H9 (cell line): ENCODE results near the gene SOX15. TPM values are rescaled to one million over a fixed set of nuclear protein-coding genes. Genes with fewer than 3 reads are reported as not detected.
A peak's percentile ranks its signal among the peaks of the same experiment; 100 is the strongest.

Source experiments
- DNase-seq: peaks from one replicate; pipeline ENCODE4 v3.0.0-alpha.2; 2017
- H2AFZ ChIP-seq: one replicate; pipeline ENCODE4 v1.6.1; 2013; ENCODE audit warnings: mild to moderate bottlenecking, low read length, control low read depth, moderate library complexity
- H2AK5ac ChIP-seq: 2 replicates; pipeline ENCODE4 v1.6.1; 2013; ENCODE audit warnings: low read length, control low read depth, mixed read lengths; ENCODE audit not compliant: insufficient read length
- H2BK120ac ChIP-seq: one replicate; pipeline ENCODE4 v1.6.1; 2013; ENCODE audit warnings: low read depth, mild to moderate bottlenecking, low read length, control low read depth, inconsistent platforms; ENCODE audit not compliant: poor library complexity, severe bottlenecking
- H2BK12ac ChIP-seq: 2 replicates; pipeline ENCODE4 v1.6.1; 2013; ENCODE audit warnings: low read length, control low read depth, mixed read lengths, low read depth; ENCODE audit not compliant: insufficient read length
- H2BK15ac ChIP-seq: 2 replicates; pipeline ENCODE4 v1.6.1; 2013; ENCODE audit warnings: low read depth, low read length, control low read depth
- H2BK20ac ChIP-seq: one replicate; pipeline ENCODE4 v1.6.1; 2013; ENCODE audit warnings: low read depth, mild to moderate bottlenecking, low read length, control low read depth, inconsistent platforms; ENCODE audit not compliant: poor library complexity, severe bottlenecking
- H2BK5ac ChIP-seq: 2 replicates; pipeline ENCODE4 v1.6.1; 2013; ENCODE audit warnings: low read length, control low read depth, mixed read lengths; ENCODE audit not compliant: insufficient read length
- H3K14ac ChIP-seq: 2 replicates; pipeline ENCODE4 v1.6.1; 2013; ENCODE audit warnings: low read length, control low read depth; ENCODE audit not compliant: insufficient read depth
- H3K18ac ChIP-seq: 2 replicates; pipeline ENCODE4 v1.6.1; 2013; ENCODE audit warnings: low read depth, mild to moderate bottlenecking, mixed read lengths, low read length, control low read depth; ENCODE audit not compliant: insufficient read length
- H3K23ac ChIP-seq: 2 replicates; pipeline ENCODE4 v1.6.1; 2013; ENCODE audit warnings: low read length, control low read depth, mixed read lengths, low read depth; ENCODE audit not compliant: insufficient read length
- H3K23me2 ChIP-seq: 2 replicates; pipeline ENCODE4 v1.6.1; 2013; ENCODE audit warnings: low read depth, mild to moderate bottlenecking, mixed read lengths, low read length, control low read depth; ENCODE audit not compliant: insufficient read length, poor library complexity, severe bottlenecking
- H3K27ac ChIP-seq: 2 replicates; pipeline ENCODE4 v1.5.1; 2013; ENCODE audit warnings: low read length, control low read depth, mixed read lengths, low read depth; ENCODE audit not compliant: insufficient read length
- H3K27me3 ChIP-seq: 2 replicates; pipeline ENCODE4 v1.6.1; 2013; ENCODE audit warnings: low read length, control low read depth, inconsistent platforms; ENCODE audit not compliant: insufficient read depth
- H3K4ac ChIP-seq: 2 replicates; pipeline ENCODE4 v1.6.1; 2013; ENCODE audit warnings: low read depth, mild to moderate bottlenecking, control low read depth, inconsistent platforms, low read length, moderate library complexity
- H3K4me1 ChIP-seq: 2 replicates; pipeline ENCODE4 v1.6.1; 2013; ENCODE audit warnings: low read length, control low read depth, inconsistent platforms; ENCODE audit not compliant: insufficient read depth
- H3K4me2 ChIP-seq: 2 replicates; pipeline ENCODE4 v1.6.1; 2013; ENCODE audit warnings: low read length, control low read depth, mixed read lengths; ENCODE audit not compliant: insufficient read length, insufficient read depth
- H3K56ac ChIP-seq: 2 replicates; pipeline ENCODE4 v1.6.1; 2013; ENCODE audit warnings: low read depth, mild to moderate bottlenecking, mixed read lengths, low read length, control low read depth; ENCODE audit not compliant: insufficient read length
- H3K79me1 ChIP-seq: 2 replicates; pipeline ENCODE4 v1.6.1; 2013; ENCODE audit warnings: low read depth, mild to moderate bottlenecking, moderate library complexity, low read length, control low read depth, inconsistent platforms; ENCODE audit not compliant: insufficient read depth, poor library complexity, severe bottlenecking
- H3K79me2 ChIP-seq: 2 replicates; pipeline ENCODE4 v1.6.1; 2013; ENCODE audit warnings: low read length, control low read depth, inconsistent platforms; ENCODE audit not compliant: insufficient read depth
- H3K9ac ChIP-seq: 2 replicates; pipeline ENCODE4 v1.6.1; 2013; ENCODE audit warnings: low read length, control low read depth, mixed read lengths; ENCODE audit not compliant: insufficient read length; ENCODE audit errors: extremely low read depth
- H3K9me3 ChIP-seq: one replicate; pipeline ENCODE4 v1.6.1; 2013; ENCODE audit warnings: low read depth, low read length, inconsistent platforms; ENCODE audit not compliant: control insufficient read depth
- H3T11ph ChIP-seq: one replicate; pipeline ENCODE4 v1.6.1; 2013; ENCODE audit warnings: mild to moderate bottlenecking, low read length, control low read depth, inconsistent platforms
- H4K20me1 ChIP-seq: one replicate; pipeline ENCODE4 v1.6.1; 2013; ENCODE audit not compliant: control insufficient read depth, insufficient read length, insufficient read depth
- H4K5ac ChIP-seq: 2 replicates; pipeline ENCODE4 v1.6.1; 2013; ENCODE audit warnings: low read depth, mild to moderate bottlenecking, mixed read lengths, low read length, control low read depth; ENCODE audit not compliant: insufficient read length
- H4K8ac ChIP-seq: replicated peaks from 2 replicates; pipeline ENCODE4 v1.6.1; 2013; ENCODE audit warnings: low read length, control low read depth, mixed read lengths, low read depth; ENCODE audit not compliant: insufficient read length
- H4K91ac ChIP-seq: 2 replicates; pipeline ENCODE4 v1.6.1; 2013; ENCODE audit warnings: low read depth, mild to moderate bottlenecking, moderate library complexity, mixed read lengths, low read length, control low read depth; ENCODE audit not compliant: insufficient read length
- H3K27ac Mint-ChIP-seq, 3 experiments: 2 replicates in 2 of 3; 3 replicates in 1 of 3; pipeline ENCODE4 v1.8.0; 2020 to 2021; ENCODE audit warnings: mixed read lengths in 3 of 3, mild to moderate bottlenecking in 1 of 3, moderate library complexity in 1 of 3
- H3K27me3 Mint-ChIP-seq: 2 replicates; pipeline ENCODE4 v1.8.0; 2021; ENCODE audit warnings: low read depth, mild to moderate bottlenecking, moderate library complexity, mixed read lengths
- H3K36me3 Mint-ChIP-seq, 3 experiments: 2 replicates in 2 of 3; 3 replicates in 1 of 3; pipeline ENCODE4 v1.8.0; 2020 to 2021; ENCODE audit warnings: low read depth in 3 of 3, mixed read lengths in 3 of 3; ENCODE audit not compliant: insufficient read depth in 1 of 3
- H3K4me1 Mint-ChIP-seq, 2 experiments: 2 replicates each; pipeline ENCODE4 v1.8.0; 2020; ENCODE audit warnings: mixed read lengths in 2 of 2
- H3K4me3 Mint-ChIP-seq, 2 experiments: 2 replicates in 1 of 2; 3 replicates in 1 of 2; pipeline ENCODE4 v1.8.0; 2020 to 2021; ENCODE audit warnings: mild to moderate bottlenecking in 2 of 2, mixed read lengths in 2 of 2, moderate library complexity in 1 of 2
- H3K9me3 Mint-ChIP-seq, 2 experiments: 2 replicates in 1 of 2; 3 replicates in 1 of 2; pipeline ENCODE4 v1.8.0; 2020; ENCODE audit warnings: mild to moderate bottlenecking in 2 of 2, mixed read lengths in 2 of 2, moderate library complexity in 1 of 2
- CTCF ChIP-seq: fragments of 200-600 bp; sonication (generic); conservative IDR thresholded peaks from 3 replicates; pipeline ENCODE4 v1.8.0; 2021; ENCODE audit warnings: antibody characterized with exemption, mild to moderate bottlenecking
- WGBS: extraction: QIAGEN DNeasy Blood & Tissue Kit; methylation state at CpG from one replicate; pipeline ENCODE4 v1.1.7; 2013; ENCODE audit warnings: missing lambda C conversion rate, low lambda C conversion rate, mixed read lengths; ENCODE audit not compliant: insufficient read length; ENCODE audit errors: extremely low coverage; 5-methylcytosine and 5-hydroxymethylcytosine counted together
- total RNA-seq: library from RNA; stranded (reverse); gene quantifications from 2 replicates; pipeline ENCODE4 v1.2.1, GENCODE V29; 2021

SOX15 gene
- total RNA-seq, 1 experiment from 2014 or later = 7.7 TPM

DNA sequence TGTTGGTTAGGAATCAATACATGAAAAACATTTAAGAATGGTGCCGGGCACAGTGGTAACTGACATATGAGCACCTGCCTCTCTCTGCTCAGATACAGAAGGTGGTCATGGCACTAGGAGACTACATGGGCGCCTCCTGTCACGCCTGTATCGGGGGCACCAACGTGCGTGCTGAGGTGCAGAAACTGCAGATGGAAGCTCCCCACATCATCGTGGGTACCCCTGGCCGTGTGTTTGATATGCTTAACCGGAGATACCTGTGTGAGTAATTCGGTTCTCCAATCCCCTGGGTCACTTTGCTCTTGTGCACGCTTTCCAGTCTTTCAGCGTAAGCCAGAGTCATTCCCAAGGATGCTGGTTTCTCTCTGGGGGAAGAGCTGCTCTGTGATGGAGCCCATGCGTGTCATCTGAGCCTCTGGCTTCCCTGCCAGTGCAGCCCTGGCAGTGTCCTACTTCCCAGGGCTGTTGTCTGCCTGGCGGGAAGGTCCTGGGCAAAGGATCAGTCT, 13.4 kb downstream of the SOX15 start:
- no peak overlapping the region for H3K4me2 ChIP-seq
- peaks cover 3 to 7% of the 10 kb centered on the region in 2 experiments; a peak in 3 of 5 replicates for H3K9me3 Mint-ChIP-seq

More for the DNA sequence above, 13.4 kb downstream of the SOX15 start:
- Histone ChIP-seq H3K4ac (no peak overlapping the region), H2BK12ac (no peak overlapping the region), H3K9ac (no peak overlapping the region), H3K23me2 (peaks cover 5% of the 10 kb centered on the region), H3K23ac (no peak overlapping the region), H3K4me1 (0 out of 2 replicates have a peak, but pooled peaks cover 4% of the 10 kb centered on the region), H3K79me1 (peaks cover 2% of the 10 kb centered on the region), H3T11ph (no peak overlapping the region), H4K20me1 (no peaks in the 10 kb centered on the region), H2AK5ac (no peak overlapping the region), H3K56ac (no peak overlapping the region), H3K27me3 (no peaks in the 10 kb centered on the region), H3K79me2 (peaks cover 21% of the 10 kb centered on the region; the same call in 1 of the 2 replicates), H2AFZ (no peak overlapping the region), H2BK20ac (no peak overlapping the region), H3K14ac (no peak overlapping the region), H2BK5ac (no peak overlapping the region), H4K8ac (no peak overlapping the region), H3K18ac (no peak overlapping the region), H3K9me3 (no peaks in the 10 kb centered on the region), H4K91ac (no peak overlapping the region), H2BK120ac (no peak overlapping the region), H4K5ac (no peak overlapping the region), H3K27ac (no peak overlapping the region), H2BK15ac (no peak overlapping the region)
- Mint-ChIP-seq H3K27me3 (peaks cover 10% of the 10 kb centered on the region), H3K27ac (peak overlapping the region; percentile 37 to 96 (median 79); a peak in 5 of 7 replicates), H3K4me3 (peak overlapping the region in 1 of 2 experiments; percentile 98; a peak in 3 of 5 replicates), H3K36me3 (peaks cover 52 to 83% (median 63%) of the 10 kb centered on the region in 3 experiments), H3K4me1 (peaks cover 52% of the 10 kb centered on the region in 2 experiments)
- TF ChIP-seq CTCF = no peak
- no peak for DNase-seq
- WGBS = no CpG with 5 or more reads among the region's 14 CpGs
